ENCODE data around the gene LAMTOR4. TPM values are rescaled to one million over a fixed set of nuclear protein-coding genes. Genes with fewer than 3 reads are reported as not detected.

Gene LAMTOR4
- total and polyA plus RNA-seq, 4 donors: 63.4 to 288 (median 187) TPM

- ATAC-seq (ENCODE audit: insufficient read depth, low FRiP score) (no peak), DNase-seq (no peak)
- Histone ChIP-seq H3K36me3 (ENCODE audit: control insufficient read depth in 4 of 4, insufficient read depth in 4 of 4, low read length in 4 of 4) (peaks cover 0 to 11% (median 1%) of the 10 kb centered on the region in 4 donors), H3K4me1 (ENCODE audit: control insufficient read depth in 5 of 5, insufficient read depth in 5 of 5, low read length in 5 of 5) (peaks cover 0 to 23% (median 12%) of the 10 kb centered on the region in 5 donors), H3K9me3 (ENCODE audit: control insufficient read depth in 4 of 4, insufficient read depth in 3 of 4, low read length in 3 of 4) (no peaks in the 10 kb centered on the region), H3K27me3 (ENCODE audit: control insufficient read depth in 3 of 3, insufficient read depth in 3 of 3, low read length in 2 of 3) (no peaks in the 10 kb centered on the region), H3K9ac (ENCODE audit: insufficient read depth in 1 of 2, low read length in 2 of 2) (no peak overlapping the region), H3K27ac (ENCODE audit: low read depth in 1 of 2, low read length in 1 of 2) (peak overlapping the region in 1 of 2 donors; percentile 5), H3K4me3 (no peak overlapping the region)
- 58 to 67% methylated on average over 4 of the region's 4 CpGs for WGBS, 2 donors
- TF ChIP-seq CTCF (IDR thresholded peaks at IDR 0.05; ENCODE audit: control extremely low read depth, extremely low read depth): no peak
Measured at GRCh38 chr7:100124301-100125230, 24.2 kb upstream of the LAMTOR4 start.

GRCh38 chr7:100126239-100126930 is 22.3 kb upstream of the LAMTOR4 start:
- no peak for ATAC-seq (ENCODE audit: insufficient read depth, low FRiP score)
- DNase-seq: no peak
- peak overlapping the region; percentile 73 for H3K4me3 ChIP-seq
- peaks cover 0 to 15% (median 5%) of the 10 kb centered on the region in 5 donors for H3K4me1 ChIP-seq (ENCODE audit: control insufficient read depth in 5 of 5, insufficient read depth in 5 of 5, low read length in 5 of 5)
- H3K27me3 ChIP-seq (ENCODE audit: control insufficient read depth in 3 of 3, insufficient read depth in 3 of 3, low read length in 2 of 3): no peaks in the 10 kb centered on the region
- peaks cover 0 to 11% (median 1%) of the 10 kb centered on the region in 4 donors for H3K36me3 ChIP-seq (ENCODE audit: control insufficient read depth in 4 of 4, insufficient read depth in 4 of 4, low read length in 4 of 4)
- no peaks in the 10 kb centered on the region for H3K9me3 ChIP-seq (ENCODE audit: control insufficient read depth in 4 of 4, insufficient read depth in 3 of 4, low read length in 3 of 4)
- WGBS, 2 donors: 12 to 16% methylated on average over 29 of the region's 29 CpGs
- TF ChIP-seq CTCF (IDR thresholded peaks at IDR 0.05; ENCODE audit: control extremely low read depth, extremely low read depth): no peak
- H3K9ac ChIP-seq (ENCODE audit: insufficient read depth in 1 of 2, low read length in 2 of 2): peak overlapping the region; percentile 56 to 95
- peak overlapping the region; percentile 95 to 99 for H3K27ac ChIP-seq (ENCODE audit: low read depth in 1 of 2, low read length in 1 of 2)

- Histone ChIP-seq H3K36me3 (ENCODE audit: control insufficient read depth in 4 of 4, insufficient read depth in 4 of 4, low read length in 4 of 4) (peaks cover 0 to 8% (median under 1%) of the 10 kb centered on the region in 4 donors), H3K4me1 (ENCODE audit: control insufficient read depth in 5 of 5, insufficient read depth in 5 of 5, low read length in 5 of 5) (peaks cover 0 to 15% (median 5%) of the 10 kb centered on the region in 5 donors)
- TF ChIP-seq CTCF (IDR thresholded peaks at IDR 0.05; ENCODE audit: control extremely low read depth, extremely low read depth): no peak
Measured at GRCh38 chr7:100126931-100127865, 21.5 kb upstream of the LAMTOR4 start, which contains the start of gene MBLAC1. MBLAC1 (plus strand) TSS chr7:100126967; CDS start chr7:100127396, 429 bp downstream.

More at GRCh38 chr7:100126931-100127865, 21.5 kb upstream of the LAMTOR4 start, which contains the start of gene MBLAC1:
- Histone ChIP-seq H3K4me3 (peak within 1 kb of the TSS; percentile 80), H3K9me3 (ENCODE audit: control insufficient read depth in 4 of 4, insufficient read depth in 3 of 4, low read length in 3 of 4) (no peaks in the 10 kb centered on the region), H3K9ac (ENCODE audit: insufficient read depth in 1 of 2, low read length in 2 of 2) (peak within 1 kb of the TSS; percentile 56 to 95), H3K27me3 (ENCODE audit: control insufficient read depth in 3 of 3, insufficient read depth in 3 of 3, low read length in 2 of 3) (no peaks in the 10 kb centered on the region), H3K27ac (ENCODE audit: low read depth in 1 of 2, low read length in 1 of 2) (peak within 1 kb of the TSS; percentile 95 to 99)
- DNase-seq (peak; percentile 93 to 97 (median 95)), ATAC-seq (ENCODE audit: insufficient read depth, low FRiP score) (peak; percentile 94)
- 1% methylated on average over 65 to 85 of the region's 85 CpGs for WGBS, 2 donors
